ENCODE measurements around the gene F2.

The F2 gene

GRCh38 chr11:46741600-46742484 is 22.8 kb downstream of the F2 start:
- DNase-seq, result no peak

DNA sequence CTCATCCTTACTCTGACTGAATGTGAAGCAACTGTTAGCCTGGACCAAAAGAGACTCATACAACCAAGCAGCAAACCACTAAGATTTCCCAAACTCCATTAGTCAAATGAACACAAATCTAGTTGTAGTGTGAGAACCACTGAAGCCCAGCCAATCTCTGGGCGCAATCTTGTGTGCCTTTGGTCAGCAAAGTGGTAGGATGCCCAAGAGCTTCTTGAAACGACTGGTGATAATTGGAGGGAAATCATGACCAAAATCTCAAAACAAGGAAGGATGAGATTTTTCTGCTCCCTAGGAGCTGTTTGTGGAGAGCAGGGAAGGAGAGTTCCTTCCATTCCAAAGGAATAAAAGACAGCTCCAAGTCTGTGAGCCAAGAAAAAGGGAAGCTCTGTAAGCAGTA is 24.0 kb downstream of the F2 start:
- no peak for DNase-seq

DNA sequence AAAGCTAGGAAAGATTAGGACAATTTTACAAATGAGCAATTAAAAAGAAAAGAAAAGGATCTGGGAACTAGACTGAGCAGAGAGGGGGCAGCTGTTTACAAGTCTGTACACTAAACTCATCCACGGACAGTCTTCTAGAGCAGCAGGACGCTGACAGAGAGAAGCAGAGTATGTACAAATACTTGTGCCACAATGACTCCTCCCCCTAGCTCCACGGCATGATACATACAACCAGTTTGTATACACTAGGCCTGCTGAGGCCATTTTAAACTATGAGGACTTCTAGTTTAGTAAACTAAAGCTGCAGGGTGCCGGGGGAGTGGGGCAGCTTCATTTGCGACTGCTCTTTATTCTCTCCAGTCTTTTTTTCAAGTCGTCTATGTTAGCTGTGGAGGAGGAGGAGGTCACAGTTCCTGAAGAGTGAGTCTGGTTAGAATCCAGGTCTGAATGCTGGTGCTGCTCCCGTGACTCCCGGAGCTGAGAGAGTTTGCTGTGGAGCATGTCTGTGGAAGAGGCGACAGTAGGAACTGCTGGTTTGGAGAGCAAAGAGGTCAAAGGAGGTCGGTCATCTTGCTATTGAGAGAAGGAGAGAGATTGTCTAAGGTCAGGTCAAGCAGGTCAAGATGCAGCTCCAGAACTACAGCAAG is 24.8 kb downstream of the F2 start:
- DNase-seq, result no peak

- DNase-seq, result no peak
Observed at GRCh38 chr11:46745328-46745727, 26.3 kb downstream of the F2 start.

DNA sequence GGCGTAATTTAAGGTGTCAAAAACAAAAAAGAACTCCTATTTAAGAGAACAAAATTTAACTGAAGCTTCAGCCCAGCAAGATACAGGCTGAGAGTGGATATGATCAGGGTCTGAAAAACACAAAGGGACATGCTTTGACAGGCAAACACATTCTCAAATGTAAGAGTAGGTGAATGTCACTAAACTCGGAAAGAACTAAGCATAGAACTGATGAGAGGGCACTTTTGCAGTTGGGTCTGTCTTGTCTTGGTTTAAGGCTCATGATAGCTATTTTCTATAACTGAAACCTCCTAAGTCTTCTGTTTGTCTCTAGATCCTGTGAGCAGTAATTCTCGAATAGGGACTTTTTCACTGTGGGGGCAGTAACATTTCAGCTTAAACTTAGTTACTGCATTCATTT is 27.0 kb downstream of the F2 start:
- no peak for DNase-seq

GRCh38 chr11:46747150-46747549 is 28.1 kb downstream of the F2 start:
- no peak for DNase-seq

- no peak for DNase-seq
Observed at GRCh38 chr11:46755962-46756361, 36.9 kb downstream of the F2 start.

DNA sequence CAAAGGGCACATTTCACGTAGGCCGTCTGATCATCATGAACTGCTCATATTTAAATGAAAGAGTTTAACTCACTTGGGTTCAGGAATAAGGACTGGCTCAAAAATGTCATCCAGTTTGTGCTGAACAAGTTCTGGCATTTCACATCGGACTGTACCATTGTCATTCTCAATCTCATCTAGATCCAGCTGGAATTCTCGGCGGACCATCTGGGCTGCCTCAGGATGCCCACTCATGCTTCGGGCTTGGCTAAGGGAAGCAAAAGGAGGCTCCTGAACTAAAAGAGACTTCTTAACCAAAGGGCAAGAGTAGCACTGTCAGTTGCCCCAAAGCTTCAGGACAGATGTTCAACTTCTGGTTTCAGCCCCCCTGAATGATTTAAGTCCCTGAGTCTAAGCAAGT is 40.2 kb downstream of the F2 start:
- no peak for DNase-seq

- no peak for DNase-seq
Observed at GRCh38 chr11:46760429-46761128, 41.6 kb downstream of the F2 start.

- DNase-seq, result no peak
Observed at GRCh38 chr11:46761807-46762206, 42.8 kb downstream of the F2 start.

GRCh38 chr11:46762248-46762647 is 43.2 kb downstream of the F2 start:
- peak in 8 of 56 donors; percentile 5 to 31 (median 14) for DNase-seq

DNA sequence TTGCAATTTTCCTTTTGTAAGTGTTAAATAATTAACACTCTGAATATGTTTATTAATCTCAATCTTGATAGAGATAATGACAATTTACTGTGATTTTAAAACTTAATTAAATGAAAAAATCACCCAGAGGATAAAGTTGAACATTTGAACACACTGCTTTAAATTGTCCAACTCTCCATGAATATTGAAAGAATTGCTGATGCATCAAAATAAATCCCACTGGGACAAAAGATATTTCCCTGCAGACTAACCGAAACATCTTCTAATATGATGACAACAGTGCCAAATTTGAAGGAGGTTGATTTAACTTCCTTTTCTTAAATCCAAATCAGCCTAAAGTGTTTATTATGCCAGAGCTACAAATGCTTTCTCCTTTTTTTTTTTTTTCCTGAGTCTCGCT is 47.6 kb downstream of the F2 start:
- DNase-seq, result no peak

GRCh38 chr11:46769636-46770221 is 50.7 kb downstream of the F2 start:
- DNase-seq, result no peak

GRCh38 chr11:46776878-46777277 is 57.9 kb downstream of the F2 start:
- no peak for DNase-seq

DNA sequence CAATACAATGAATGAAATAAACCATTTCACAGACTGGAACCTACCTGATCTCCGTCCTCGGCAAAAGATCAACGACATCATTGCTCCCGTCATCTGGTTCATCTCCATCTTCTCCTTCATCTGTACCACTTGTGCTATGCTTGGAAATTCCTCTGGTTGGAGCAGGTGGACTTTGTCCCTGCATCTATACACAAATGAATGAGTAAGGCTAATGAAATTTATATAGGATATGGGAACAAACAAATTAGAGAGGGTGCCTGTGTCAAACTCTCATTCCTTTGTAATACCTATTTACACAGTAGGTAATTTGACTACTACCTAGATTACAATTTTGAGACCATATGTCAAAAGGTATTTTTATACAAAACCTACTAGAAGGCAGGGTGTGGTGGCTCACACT is 59.4 kb downstream of the F2 start:
- DNase-seq, result no peak
